Endothelial cell of umbilical vein (primary cell): ENCODE measurements around the gene PTPN22.

Source experiments
- CTCF ChIP-seq, 2 donors: IDR thresholded peaks; 1 replicate in 1 of 2; 2 replicates in 1 of 2; pipeline ENCODE4 v1.5.1; 2011; ENCODE audit warnings: low read length in 2 of 2, mild to moderate bottlenecking in 2 of 2, moderate library complexity in 2 of 2, control low read depth in 1 of 2, inconsistent platforms in 1 of 2, low read depth in 1 of 2; ENCODE audit not compliant: insufficient read depth in 1 of 2; ENCODE audit errors: extremely low read depth in 1 of 2
- EZH2 ChIP-seq: IDR thresholded peaks from 2 replicates; pipeline ENCODE4 v1.6.1; 2012; ENCODE audit warnings: borderline replicate concordance, low read depth, mild to moderate bottlenecking, moderate library complexity, low read length, inconsistent platforms; ENCODE audit not compliant: severe bottlenecking
- FOS ChIP-seq: IDR thresholded peaks from 2 replicates; pipeline ENCODE4 v1.6.1; 2011; ENCODE audit warnings: mild to moderate bottlenecking, low read length, moderate library complexity, borderline replicate concordance; ENCODE audit not compliant: insufficient read depth
- GATA2 ChIP-seq: IDR thresholded peaks from 2 replicates; pipeline ENCODE4 v1.7.0; 2011; ENCODE audit warnings: low read depth, mild to moderate bottlenecking, moderate library complexity, mixed read lengths, low read length; ENCODE audit not compliant: insufficient read length, insufficient read depth
- JUN ChIP-seq: IDR thresholded peaks from 2 replicates; pipeline ENCODE4 v1.6.1; 2011; ENCODE audit warnings: borderline replicate concordance, low read depth; ENCODE audit not compliant: insufficient read length, insufficient read depth
- MAX ChIP-seq: IDR thresholded peaks from 2 replicates; pipeline ENCODE4 v1.6.1; 2011; ENCODE audit not compliant: insufficient read depth, insufficient read length
- MYC ChIP-seq: IDR thresholded peaks from one replicate; pipeline ENCODE4 v1.6.1; 2011; ENCODE audit warnings: mild to moderate bottlenecking, low read depth, low read length
- POLR2A ChIP-seq: IDR thresholded peaks from 2 replicates; pipeline ENCODE4 v1.6.1; 2012; ENCODE audit warnings: low read depth, mild to moderate bottlenecking, control low read depth, low read length
- POLR2AphosphoS5 ChIP-seq: IDR thresholded peaks from 2 replicates; pipeline ENCODE4 v1.6.1; 2012; ENCODE audit warnings: low read depth, mild to moderate bottlenecking, control low read depth, low read length, moderate library complexity; ENCODE audit not compliant: insufficient read depth

GRCh38 chr1:113917400-113918082, 46.0 kb upstream of the PTPN22 start:
- TF ChIP-seq CTCF (IDR thresholded peaks at IDR 0.05; ENCODE audit: extremely low read depth in 1 of 2, insufficient read depth in 1 of 2, low read depth in 1 of 2, low read length in 2 of 2) (no peak), POLR2A (no peak), POLR2AphosphoS5 (no peak), EZH2 (no peak), MAX (no peak), MYC (no peak), GATA2 (no peak), FOS (no peak), JUN (no peak)
